HK-2 (cell line): ENCODE measurements around the gene SLC35F2.
"Not testable (repeated sequence)": the region's sequence is repeated elsewhere in the genome, so short reads cannot be mapped to it uniquely, and the experiment has no call there.

Experiments
- DNase-seq: peaks from one replicate; pipeline ENCODE4 v3.0.0-alpha.2; 2018; ENCODE audit not compliant: unreplicated experiment

SLC35F2 gene

GRCh38 chr11:107789767-107790166, 68.8 kb downstream of the SLC35F2 start:
- no peak for DNase-seq

- no peak for DNase-seq
These were observed 70.9 kb downstream of the SLC35F2 start for GRCh38 chr11:107787733-107788132.

- DNase-seq, result peak; percentile 57
These were observed 73.2 kb downstream of the SLC35F2 start for GRCh38 chr11:107785401-107785800.

- DNase-seq, result no peak
These were observed 75.5 kb downstream of the SLC35F2 start for GRCh38 chr11:107783121-107783520.

- DNase-seq, result no peak
These were observed 77.8 kb downstream of the SLC35F2 start for GRCh38 chr11:107780775-107781174.

- DNase-seq, result no peak
These were observed 78.5 kb downstream of the SLC35F2 start for GRCh38 chr11:107780136-107780535.

- DNase-seq, result no peak
These were observed 79.6 kb downstream of the SLC35F2 start for GRCh38 chr11:107778839-107779517.

GRCh38 chr11:107777110-107777509, 81.5 kb downstream of the SLC35F2 start:
- DNase-seq, result no peak

- DNase-seq, result no peak
These were observed 82.5 kb downstream of the SLC35F2 start for GRCh38 chr11:107776062-107776461.

GRCh38 chr11:107770551-107770951, 88.0 kb downstream of the SLC35F2 start:
- DNase-seq, result peak; percentile 55

GRCh38 chr11:107769189-107769588, 89.4 kb downstream of the SLC35F2 start:
- DNase-seq, result no peak

- DNase-seq, result not testable (repeated sequence)
These were observed 99.8 kb downstream of the SLC35F2 start for GRCh38 chr11:107758719-107759355.

GRCh38 chr11:107757661-107758060, 100.9 kb downstream of the SLC35F2 start:
- no peak for DNase-seq

GRCh38 chr11:107756553-107756952, 102.0 kb downstream of the SLC35F2 start:
- no peak for DNase-seq

- no peak for DNase-seq
These were observed 105.4 kb downstream of the SLC35F2 start for GRCh38 chr11:107752949-107753822.

- DNase-seq, result no peak
These were observed 106.1 kb downstream of the SLC35F2 start for GRCh38 chr11:107752508-107752907.

GRCh38 chr11:107751082-107751481, 107.5 kb downstream of the SLC35F2 start:
- no peak for DNase-seq

GRCh38 chr11:107750313-107750712, 108.3 kb downstream of the SLC35F2 start:
- no peak for DNase-seq

- no peak for DNase-seq
These were observed 111.0 kb downstream of the SLC35F2 start for GRCh38 chr11:107747622-107748021.

GRCh38 chr11:107744736-107745135, 113.9 kb downstream of the SLC35F2 start:
- no peak for DNase-seq

- no peak for DNase-seq
These were observed 115.4 kb downstream of the SLC35F2 start for GRCh38 chr11:107743191-107743590.

GRCh38 chr11:107741044-107741823, 117.4 kb downstream of the SLC35F2 start:
- no peak for DNase-seq
